Lung microvascular endothelial cell (primary cell): ENCODE data around the gene CYB5A. TPM values are rescaled to one million over a fixed set of nuclear protein-coding genes. Genes with fewer than 3 reads are reported as not detected.
"Not testable (repeated sequence)": the region's sequence is repeated elsewhere in the genome, so short reads cannot be mapped to it uniquely, and the experiment has no call there.

ENCODE experiments used
- DNase-seq, 2 donors: peaks; one replicate each; pipeline versions ENCODE4 v3.0.0 to v3.0.0-alpha.2; 2010; ENCODE audit warnings: low read depth in 2 of 2
- total RNA-seq: library from RNA; depleted of rRNA; stranded (reverse); fragments of >200 nt; gene quantifications from 2 replicates; pipeline ENCODE4 v1.2.1, GENCODE V29; 2014

Gene CYB5A
- total RNA-seq = 18.5 and 27.8 TPM in 2 replicates

GRCh38 chr18:74291771-74292540 lies at the start of gene CYB5A:
Gene CYB5A (minus strand): TSS chr18:74291963. CDS start chr18:74291875, 88 bp downstream.
- peak; percentile 96 to 97 for DNase-seq

DNA sequence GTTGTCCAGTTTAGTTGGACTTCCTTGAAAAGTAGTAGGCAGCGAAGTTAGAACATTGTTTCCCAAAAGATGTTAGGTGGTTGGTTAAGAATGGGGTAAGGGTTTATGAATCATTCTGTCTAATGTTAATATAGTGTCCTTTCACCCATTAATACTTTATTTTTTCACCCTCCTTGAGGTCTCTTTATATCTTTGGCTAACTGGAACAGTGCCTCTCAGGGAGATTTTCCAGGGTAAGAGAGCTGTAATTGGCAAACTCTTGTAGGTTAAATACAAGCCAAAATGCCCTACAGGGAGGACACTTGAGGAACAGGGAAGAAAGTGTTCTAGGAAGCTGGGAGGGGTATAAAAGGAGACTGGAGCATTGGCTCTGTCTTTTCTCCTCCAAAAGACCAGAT lies 46.1 kb upstream of the CYB5A start:
- DNase-seq = no peak

GRCh38 chr18:74337155-74337911 lies 45.6 kb upstream of the CYB5A start:
- no peak for DNase-seq

GRCh38 chr18:74336656-74337055 lies 44.9 kb upstream of the CYB5A start:
- DNase-seq = no peak

GRCh38 chr18:74334242-74334893 lies 42.6 kb upstream of the CYB5A start:
- DNase-seq = no peak

- DNase-seq = no peak
These were observed 41.3 kb upstream of the CYB5A start for GRCh38 chr18:74333091-74333490.

DNA sequence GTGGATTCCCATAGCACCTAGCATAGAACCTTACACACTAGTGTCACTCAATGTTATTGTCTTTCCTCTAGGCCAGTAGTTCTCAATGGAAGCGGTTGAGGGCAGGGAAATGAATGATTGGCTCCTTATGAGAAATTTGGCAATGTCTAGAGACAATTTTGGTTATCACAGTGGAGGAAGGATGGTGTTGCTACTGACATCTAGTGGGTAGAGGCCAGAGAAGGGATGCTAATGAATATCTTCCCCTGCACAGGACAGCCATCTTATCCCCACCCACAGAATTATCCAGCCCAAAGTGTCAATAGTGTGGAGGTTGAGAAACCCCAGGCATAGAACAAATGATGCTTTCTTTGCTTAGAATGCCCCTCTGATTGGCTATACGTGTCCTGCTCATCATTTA lies 39.6 kb upstream of the CYB5A start:
- peak; percentile 14 to 20 for DNase-seq

GRCh38 chr18:74329688-74330205 lies 38.0 kb upstream of the CYB5A start:
- DNase-seq = no peak

- DNase-seq = no peak
These were observed 36.4 kb upstream of the CYB5A start for GRCh38 chr18:74328206-74328605.

DNA sequence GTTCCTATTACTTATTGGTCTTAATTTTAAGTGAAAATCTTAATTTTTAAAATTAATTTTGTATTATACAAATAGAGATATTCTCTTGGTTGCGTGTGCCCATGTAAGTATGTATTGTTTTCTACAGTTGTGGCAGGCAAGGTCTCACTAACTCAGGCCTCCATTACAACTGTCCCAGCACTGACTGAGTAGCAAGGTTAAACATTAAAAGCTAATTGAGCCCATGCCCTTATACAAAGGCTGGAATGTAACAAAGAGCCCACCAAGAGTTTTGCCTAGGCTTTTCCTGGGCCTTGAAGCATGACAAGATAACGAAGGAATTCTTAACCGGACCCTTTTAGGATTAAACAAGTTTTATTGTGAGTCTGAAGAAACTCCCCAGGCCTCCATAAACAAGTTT lies 35.0 kb upstream of the CYB5A start:
- DNase-seq = not testable (repeated sequence)

GRCh38 chr18:74326231-74326630 lies 34.5 kb upstream of the CYB5A start:
- DNase-seq = no peak

DNA sequence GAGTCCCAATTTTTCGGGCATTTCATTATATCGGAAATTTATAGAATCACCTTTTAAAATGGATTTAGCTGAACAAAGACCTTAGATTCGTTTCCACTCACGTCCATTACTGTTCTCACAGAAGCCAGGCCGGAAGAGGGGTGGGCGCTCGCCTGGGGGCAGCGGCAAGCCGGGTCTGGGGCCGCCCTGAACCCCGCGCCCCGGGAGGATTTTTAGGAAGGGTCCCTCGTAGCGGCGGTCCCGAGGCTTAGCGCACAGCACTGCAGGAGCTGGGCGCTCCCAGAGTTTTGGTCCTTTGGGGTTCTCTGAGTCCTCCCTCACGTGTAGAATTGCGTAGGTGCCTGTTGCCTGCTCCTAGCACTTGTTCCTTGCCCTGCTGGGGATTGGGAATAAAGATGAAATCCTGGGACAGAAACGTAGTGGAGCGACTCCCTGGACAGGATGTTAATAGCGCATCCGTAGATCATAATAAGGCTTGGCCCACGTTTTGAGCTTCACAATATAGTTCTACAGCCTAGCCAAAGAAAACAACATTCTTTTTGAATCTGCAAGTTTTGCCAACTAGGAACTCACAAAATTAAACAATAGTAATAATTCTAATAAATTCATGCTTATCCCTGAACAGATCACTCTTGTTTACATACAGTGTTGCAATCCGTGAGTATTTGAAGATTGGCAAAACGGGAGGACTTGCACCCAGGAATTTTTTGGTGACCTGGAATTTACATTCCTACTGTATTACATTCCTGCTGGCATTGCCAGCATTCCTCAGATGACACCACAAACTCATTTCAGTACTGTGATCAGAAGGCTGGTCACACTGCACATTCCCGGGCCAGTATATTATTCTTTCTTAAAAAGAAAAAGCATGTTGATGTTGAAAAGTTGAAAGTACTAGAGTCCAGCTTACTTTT lies 24.8 kb upstream of the CYB5A start:
- peak in 1 of 2 donors; percentile 54 for DNase-seq

DNA sequence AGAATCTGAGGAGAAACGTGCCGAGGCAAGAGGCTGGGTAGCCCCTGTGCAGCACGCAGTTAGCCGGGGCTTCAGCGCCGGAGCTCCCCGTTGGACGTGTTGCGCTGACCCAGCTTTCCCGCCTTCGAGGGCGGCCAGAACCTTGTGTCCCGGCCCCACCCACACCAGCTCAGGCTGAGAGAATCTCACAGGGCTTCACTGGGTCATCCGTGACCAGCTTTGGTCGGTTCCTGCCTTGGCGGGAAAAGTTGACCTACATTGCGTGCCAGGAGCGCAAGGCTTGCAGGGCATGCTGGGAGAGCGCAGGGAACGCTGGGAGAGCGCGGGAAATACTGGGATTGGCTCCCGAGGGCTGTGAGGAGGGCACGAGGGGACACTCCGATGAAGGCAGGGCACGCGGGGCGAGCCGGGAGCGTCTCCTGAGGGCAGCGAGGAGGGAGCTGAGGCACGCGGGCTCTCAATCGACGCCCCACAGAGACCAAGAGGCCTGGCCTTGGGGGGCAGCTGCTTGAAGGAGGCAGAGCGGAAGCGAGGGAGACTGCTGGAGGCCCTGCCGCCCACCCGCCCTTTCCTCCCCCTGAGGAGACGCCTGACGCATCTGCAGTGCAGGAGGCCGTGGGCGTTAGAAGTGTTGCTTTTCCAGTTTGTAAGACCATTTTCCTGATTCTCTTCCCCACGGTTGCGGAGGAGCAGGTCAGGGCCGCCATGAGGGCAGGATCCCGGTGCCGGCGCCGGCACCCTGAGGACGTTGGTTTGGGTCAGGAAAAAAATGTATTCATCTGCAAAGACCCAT lies 23.9 kb upstream of the CYB5A start, which contains the start of gene C18orf63:
Gene C18orf63 (plus strand): TSS at position 376 of the 793 bp plus-strand sequence. CDS start 2,027 bp downstream, outside the sequence.
- DNase-seq = no peak

GRCh38 chr18:74314759-74315463 lies 23.1 kb upstream of the CYB5A start:
- DNase-seq = no peak

DNA sequence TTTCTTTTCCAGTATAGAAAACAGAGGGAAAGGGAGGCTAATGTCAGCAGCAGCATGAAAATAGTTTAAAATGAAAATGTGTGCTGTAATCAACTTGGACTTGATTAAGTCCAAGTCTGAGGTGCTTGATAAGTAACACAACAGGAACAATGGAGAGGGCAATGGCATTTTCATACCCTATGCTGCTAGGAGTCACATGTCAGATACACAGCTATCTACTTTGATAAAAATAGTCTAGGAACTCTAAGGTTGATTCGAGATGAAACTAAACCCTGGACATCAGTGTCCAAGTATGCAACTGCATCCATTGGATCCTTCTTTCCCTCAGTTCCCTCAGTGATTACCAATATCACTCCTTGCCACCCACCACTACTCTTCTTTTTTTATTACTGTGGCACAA lies 19.2 kb upstream of the CYB5A start:
- DNase-seq = no peak

DNA sequence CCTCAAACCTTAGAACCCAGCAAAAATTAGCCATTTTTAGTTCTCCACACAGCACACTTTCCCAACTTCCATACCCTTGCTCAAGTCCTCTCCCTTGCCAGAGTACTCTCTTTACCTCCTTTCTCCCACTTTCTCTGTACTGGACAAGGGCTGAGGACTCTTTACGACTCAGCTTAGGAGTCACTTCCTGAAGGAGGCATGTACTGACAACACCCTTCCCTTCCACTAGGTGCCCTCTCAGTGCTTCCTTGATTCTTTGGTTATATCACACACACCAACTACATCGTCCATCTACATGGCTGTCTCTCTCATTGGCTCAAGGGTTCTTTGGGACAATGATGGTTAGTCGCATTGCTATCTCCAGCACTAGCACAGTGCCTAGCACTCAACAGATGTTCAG lies 18.6 kb upstream of the CYB5A start:
- peak; percentile 11 to 34 for DNase-seq

GRCh38 chr18:74303936-74304335 lies 12.2 kb upstream of the CYB5A start:
- DNase-seq = no peak

GRCh38 chr18:74303306-74303705 lies 11.5 kb upstream of the CYB5A start:
- no peak for DNase-seq

GRCh38 chr18:74299746-74300145 lies 8.0 kb upstream of the CYB5A start:
- no peak for DNase-seq
